ENCODE data around the gene WASF3.

DNA sequence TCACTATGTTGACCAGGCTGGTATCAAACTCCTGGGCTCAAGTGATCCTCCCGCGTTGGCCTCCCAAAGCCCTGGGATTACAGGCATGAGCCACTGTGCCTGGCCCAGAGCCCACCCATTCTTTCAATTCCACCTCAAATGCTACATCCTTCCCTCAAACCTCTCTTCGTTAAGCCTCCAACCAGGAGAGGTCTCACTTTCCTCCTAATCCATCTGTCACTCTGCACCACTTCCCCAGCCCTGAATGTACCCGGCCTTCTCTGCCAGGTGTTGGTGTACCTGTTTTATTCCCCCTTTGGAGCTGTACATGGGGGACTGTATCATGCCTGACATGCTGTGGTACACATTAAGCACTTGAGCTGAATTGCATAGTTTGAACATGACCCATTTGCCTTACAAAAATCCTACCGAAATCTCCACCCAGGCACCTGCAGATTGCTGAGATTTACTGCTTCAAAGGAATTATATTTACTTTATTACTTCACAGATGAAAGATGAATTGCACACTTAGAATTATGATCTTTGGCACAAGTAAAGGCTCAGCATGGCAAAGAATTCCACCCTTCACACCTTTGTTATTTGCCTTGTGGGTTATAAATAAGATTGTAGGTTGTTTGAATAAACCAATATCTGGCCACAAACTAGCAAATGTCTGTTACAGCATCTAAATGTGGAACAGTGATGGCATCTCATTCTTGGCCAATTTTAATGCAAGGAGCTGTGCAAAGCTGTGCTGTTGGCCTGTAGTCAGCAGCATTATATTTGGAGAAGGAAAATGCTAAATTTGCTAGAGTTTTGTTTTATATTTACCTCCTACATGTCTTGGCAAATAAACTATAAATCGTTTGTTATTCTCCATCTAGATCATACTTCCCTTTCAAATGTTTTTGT is 15.6 kb upstream of the WASF3 start:
- TF ChIP-seq JUND (IDR thresholded peaks at IDR 0.05) (no peak), GABPA (IDR thresholded peaks at IDR 0.05 in 1 of 2, conservative IDR thresholded peaks at IDR 0.05 in 1 of 2) (no peak), RAD21 (IDR thresholded peaks at IDR 0.05) (no peak), TAF1 (conservative IDR thresholded peaks at IDR 0.05) (no peak), SP1 (IDR thresholded peaks at IDR 0.05) (no peak), ZBTB33 (IDR thresholded peaks at IDR 0.05) (no peak)
- TF ChIP-seq, protein P1, sequence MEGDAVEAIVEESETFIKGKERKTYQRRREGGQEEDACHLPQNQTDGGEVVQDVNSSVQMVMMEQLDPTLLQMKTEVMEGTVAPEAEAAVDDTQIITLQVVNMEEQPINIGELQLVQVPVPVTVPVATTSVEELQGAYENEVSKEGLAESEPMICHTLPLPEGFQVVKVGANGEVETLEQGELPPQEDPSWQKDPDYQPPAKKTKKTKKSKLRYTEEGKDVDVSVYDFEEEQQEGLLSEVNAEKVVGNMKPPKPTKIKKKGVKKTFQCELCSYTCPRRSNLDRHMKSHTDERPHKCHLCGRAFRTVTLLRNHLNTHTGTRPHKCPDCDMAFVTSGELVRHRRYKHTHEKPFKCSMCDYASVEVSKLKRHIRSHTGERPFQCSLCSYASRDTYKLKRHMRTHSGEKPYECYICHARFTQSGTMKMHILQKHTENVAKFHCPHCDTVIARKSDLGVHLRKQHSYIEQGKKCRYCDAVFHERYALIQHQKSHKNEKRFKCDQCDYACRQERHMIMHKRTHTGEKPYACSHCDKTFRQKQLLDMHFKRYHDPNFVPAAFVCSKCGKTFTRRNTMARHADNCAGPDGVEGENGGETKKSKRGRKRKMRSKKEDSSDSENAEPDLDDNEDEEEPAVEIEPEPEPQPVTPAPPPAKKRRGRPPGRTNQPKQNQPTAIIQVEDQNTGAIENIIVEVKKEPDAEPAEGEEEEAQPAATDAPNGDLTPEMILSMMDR (IDR thresholded peaks at IDR 0.05; ENCODE audit: low read depth, low read length, missing input control), result no peak
- TF ChIP-seq, protein P2, sequence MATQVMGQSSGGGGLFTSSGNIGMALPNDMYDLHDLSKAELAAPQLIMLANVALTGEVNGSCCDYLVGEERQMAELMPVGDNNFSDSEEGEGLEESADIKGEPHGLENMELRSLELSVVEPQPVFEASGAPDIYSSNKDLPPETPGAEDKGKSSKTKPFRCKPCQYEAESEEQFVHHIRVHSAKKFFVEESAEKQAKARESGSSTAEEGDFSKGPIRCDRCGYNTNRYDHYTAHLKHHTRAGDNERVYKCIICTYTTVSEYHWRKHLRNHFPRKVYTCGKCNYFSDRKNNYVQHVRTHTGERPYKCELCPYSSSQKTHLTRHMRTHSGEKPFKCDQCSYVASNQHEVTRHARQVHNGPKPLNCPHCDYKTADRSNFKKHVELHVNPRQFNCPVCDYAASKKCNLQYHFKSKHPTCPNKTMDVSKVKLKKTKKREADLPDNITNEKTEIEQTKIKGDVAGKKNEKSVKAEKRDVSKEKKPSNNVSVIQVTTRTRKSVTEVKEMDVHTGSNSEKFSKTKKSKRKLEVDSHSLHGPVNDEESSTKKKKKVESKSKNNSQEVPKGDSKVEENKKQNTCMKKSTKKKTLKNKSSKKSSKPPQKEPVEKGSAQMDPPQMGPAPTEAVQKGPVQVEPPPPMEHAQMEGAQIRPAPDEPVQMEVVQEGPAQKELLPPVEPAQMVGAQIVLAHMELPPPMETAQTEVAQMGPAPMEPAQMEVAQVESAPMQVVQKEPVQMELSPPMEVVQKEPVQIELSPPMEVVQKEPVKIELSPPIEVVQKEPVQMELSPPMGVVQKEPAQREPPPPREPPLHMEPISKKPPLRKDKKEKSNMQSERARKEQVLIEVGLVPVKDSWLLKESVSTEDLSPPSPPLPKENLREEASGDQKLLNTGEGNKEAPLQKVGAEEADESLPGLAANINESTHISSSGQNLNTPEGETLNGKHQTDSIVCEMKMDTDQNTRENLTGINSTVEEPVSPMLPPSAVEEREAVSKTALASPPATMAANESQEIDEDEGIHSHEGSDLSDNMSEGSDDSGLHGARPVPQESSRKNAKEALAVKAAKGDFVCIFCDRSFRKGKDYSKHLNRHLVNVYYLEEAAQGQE (IDR thresholded peaks at IDR 0.05), result no peak
- TF ChIP-seq, protein P3, sequence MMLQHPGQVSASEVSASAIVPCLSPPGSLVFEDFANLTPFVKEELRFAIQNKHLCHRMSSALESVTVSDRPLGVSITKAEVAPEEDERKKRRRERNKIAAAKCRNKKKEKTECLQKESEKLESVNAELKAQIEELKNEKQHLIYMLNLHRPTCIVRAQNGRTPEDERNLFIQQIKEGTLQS (IDR thresholded peaks at IDR 0.05), result no peak
